ENCODE data around the gene MED16.

The MED16 gene

DNA sequence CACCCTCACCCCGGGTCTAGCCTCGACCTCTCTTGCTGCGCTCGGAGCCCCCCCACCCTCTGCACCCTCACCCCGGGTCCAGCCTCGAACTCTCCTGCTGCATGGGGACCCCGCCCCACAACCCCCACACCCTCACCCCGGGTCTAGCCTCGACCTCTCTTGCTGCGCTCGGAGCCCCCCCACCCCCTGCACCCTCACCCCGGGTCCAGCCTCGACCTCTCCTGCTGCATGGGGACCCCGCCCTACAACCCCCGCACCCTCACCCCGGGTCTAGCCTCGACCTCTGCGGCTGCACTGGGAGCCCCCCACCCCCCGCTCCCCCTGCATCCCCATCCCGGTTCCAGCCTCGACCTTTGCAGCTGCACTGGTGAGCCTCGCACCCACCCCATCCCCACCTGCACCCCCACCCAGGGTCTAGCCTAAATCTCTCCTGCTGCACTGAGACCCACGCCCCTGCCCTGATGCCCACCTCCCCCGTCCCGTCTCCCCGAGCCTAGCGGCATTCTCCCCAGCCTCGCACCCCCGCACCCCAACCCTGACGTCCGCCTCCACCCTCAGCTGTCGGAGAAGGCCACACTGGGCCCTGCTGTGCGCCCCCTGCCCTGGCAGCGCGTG is 31.7 kb downstream of the MED16 start:
- H3K4me2 ChIP-seq (ENCODE audit: low read length): no peak overlapping the region
- H3K4me3 ChIP-seq (ENCODE audit: low read depth, low read length): no peak overlapping the region
- no peak overlapping the region for H2BK120ac ChIP-seq (ENCODE audit: insufficient read depth, low read length, poor library complexity)
- no peak overlapping the region for H3K14ac ChIP-seq (ENCODE audit: low read length)
- no peak overlapping the region for H2BK5ac ChIP-seq (ENCODE audit: low read depth, low read length, poor library complexity)
- peaks cover 16% of the 10 kb centered on the region for H3K9me3 ChIP-seq (ENCODE audit: insufficient read depth, low read depth, low read length)
- no peak overlapping the region for H2BK12ac ChIP-seq (ENCODE audit: low read length)
- no peak overlapping the region for H4K91ac ChIP-seq (ENCODE audit: low read depth, low read length)
- H3K23ac ChIP-seq (ENCODE audit: low read length): no peak overlapping the region
- DNase-seq: no peak
- no peak overlapping the region for H3K27ac ChIP-seq (ENCODE audit: low read depth, low read length)
- H2AK5ac ChIP-seq (ENCODE audit: low read length): no peak overlapping the region
- no peaks in the 10 kb centered on the region for H3K79me1 ChIP-seq (ENCODE audit: low read length)
- H3K9ac ChIP-seq (ENCODE audit: low read length): no peak overlapping the region
- H3K4me1 ChIP-seq (ENCODE audit: control insufficient read depth in 1 of 2, insufficient read depth in 2 of 2, low read length in 2 of 2): peaks cover 4 to 9% of the 10 kb centered on the region in 2 experiments
- H3K18ac ChIP-seq (ENCODE audit: low read length): no peak overlapping the region
- no peak overlapping the region for H4K8ac ChIP-seq (ENCODE audit: low read depth, low read length)
- H3K79me2 ChIP-seq (ENCODE audit: control insufficient read depth, insufficient read depth, low read length, poor library complexity): no peaks in the 10 kb centered on the region
- no peak overlapping the region for H4K12ac ChIP-seq (ENCODE audit: low read depth, low read length)
- no peak overlapping the region for H2AFZ ChIP-seq (ENCODE audit: insufficient read depth, low read length, poor library complexity)
- no CpG with 5 or more reads among the region's 35 CpGs for WGBS (ENCODE audit: extremely low coverage, insufficient coverage, insufficient read length)
- H3K36me3 ChIP-seq (ENCODE audit: control insufficient read depth in 1 of 2, insufficient read depth in 2 of 2, low read length in 2 of 2): no peaks in the 10 kb centered on the region
- no peak overlapping the region for H3K4ac ChIP-seq (ENCODE audit: low read depth, low read length)
- peaks cover 11% of the 10 kb centered on the region for H3K27me3 ChIP-seq (ENCODE audit: insufficient read depth, low read length)

DNA sequence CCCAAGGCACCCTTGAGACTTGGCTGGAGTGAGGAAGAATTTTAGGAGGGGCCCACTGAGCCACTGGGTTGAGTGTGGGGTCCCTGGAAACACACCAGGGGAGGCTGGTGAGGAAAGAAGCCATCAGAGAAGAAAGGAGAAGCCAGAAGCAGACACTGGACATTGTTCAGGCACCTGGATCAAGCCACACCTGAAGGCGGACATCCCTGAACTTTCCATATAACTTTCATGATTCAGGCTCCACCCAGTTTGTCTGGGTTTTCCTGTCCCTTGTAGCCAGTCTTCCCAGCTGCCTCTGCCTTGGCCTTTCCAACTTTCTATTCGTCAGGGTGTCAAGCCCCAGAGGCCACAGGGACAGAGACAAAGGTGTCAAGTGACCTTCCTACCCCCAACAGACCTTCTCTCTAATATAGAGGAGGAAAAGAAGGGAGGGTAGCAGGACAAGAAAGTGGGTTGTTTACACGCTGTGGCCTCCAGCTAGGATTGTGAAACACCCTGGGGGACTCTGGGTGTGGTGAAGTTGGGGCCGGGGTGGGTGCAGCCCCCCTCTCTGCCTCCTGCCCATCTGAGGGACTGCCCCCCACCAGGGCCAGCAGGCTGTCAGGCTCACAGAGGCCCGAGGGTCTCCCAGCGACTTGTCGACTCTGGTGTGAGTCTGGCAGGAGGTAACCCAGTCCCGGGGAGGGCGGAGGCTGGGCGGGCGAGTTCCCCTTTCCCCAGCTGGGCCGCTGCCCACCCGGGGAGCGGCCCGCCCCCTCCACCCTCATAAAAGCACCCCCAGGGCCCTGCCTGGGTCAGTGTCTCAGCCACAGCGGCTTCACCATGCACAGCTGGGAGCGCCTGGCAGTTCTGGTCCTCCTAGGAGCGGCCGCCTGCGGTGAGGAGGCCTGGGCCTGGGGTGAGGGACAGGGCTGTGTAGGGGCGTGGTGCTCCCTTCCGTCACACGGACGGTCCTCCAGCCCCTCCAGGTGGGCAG is 33.8 kb downstream of the MED16 start, which contains the start of gene CFD:
CFD (plus strand) TSS at position 797 of the 976 bp plus-strand sequence; CDS start at position 823, 26 bp downstream.
- Histone ChIP-seq H2AK5ac (ENCODE audit: low read length) (no peak within 1 kb of the TSS), H3K4me3 (ENCODE audit: low read depth, low read length) (peak within 1 kb of the TSS; percentile 46), H3K27me3 (ENCODE audit: insufficient read depth, low read length) (peaks cover 11% of the 10 kb centered on the region), H3K18ac (ENCODE audit: low read length) (no peak within 1 kb of the TSS), H3K14ac (ENCODE audit: low read length) (no peak within 1 kb of the TSS), H3K27ac (ENCODE audit: low read depth, low read length) (no peak within 1 kb of the TSS), H3K36me3 (ENCODE audit: control insufficient read depth in 1 of 2, insufficient read depth in 2 of 2, low read length in 2 of 2) (no peaks in the 10 kb centered on the region), H2BK12ac (ENCODE audit: low read length) (no peak within 1 kb of the TSS), H2BK5ac (ENCODE audit: low read depth, low read length, poor library complexity) (no peak within 1 kb of the TSS), H3K79me1 (ENCODE audit: low read length) (no peaks in the 10 kb centered on the region), H3K4me1 (ENCODE audit: control insufficient read depth in 1 of 2, insufficient read depth in 2 of 2, low read length in 2 of 2) (peaks cover 4 to 9% of the 10 kb centered on the region in 2 experiments), H3K4me2 (ENCODE audit: low read length) (peak within 1 kb of the TSS; percentile 47), H3K9ac (ENCODE audit: low read length) (no peak within 1 kb of the TSS), H3K79me2 (ENCODE audit: control insufficient read depth, insufficient read depth, low read length, poor library complexity) (no peaks in the 10 kb centered on the region), H3K9me3 (ENCODE audit: insufficient read depth, low read depth, low read length) (peaks cover 16% of the 10 kb centered on the region), H3K4ac (ENCODE audit: low read depth, low read length) (no peak within 1 kb of the TSS), H4K12ac (ENCODE audit: low read depth, low read length) (no peak within 1 kb of the TSS), H2BK120ac (ENCODE audit: insufficient read depth, low read length, poor library complexity) (no peak within 1 kb of the TSS), H3K23ac (ENCODE audit: low read length) (no peak within 1 kb of the TSS), H2AFZ (ENCODE audit: insufficient read depth, low read length, poor library complexity) (peak within 1 kb of the TSS; percentile 27), H4K91ac (ENCODE audit: low read depth, low read length) (no peak within 1 kb of the TSS), H4K8ac (ENCODE audit: low read depth, low read length) (no peak within 1 kb of the TSS)
- WGBS (ENCODE audit: extremely low coverage, insufficient coverage, insufficient read length): no CpG with 5 or more reads among the region's 24 CpGs
- no peak for DNase-seq

DNA sequence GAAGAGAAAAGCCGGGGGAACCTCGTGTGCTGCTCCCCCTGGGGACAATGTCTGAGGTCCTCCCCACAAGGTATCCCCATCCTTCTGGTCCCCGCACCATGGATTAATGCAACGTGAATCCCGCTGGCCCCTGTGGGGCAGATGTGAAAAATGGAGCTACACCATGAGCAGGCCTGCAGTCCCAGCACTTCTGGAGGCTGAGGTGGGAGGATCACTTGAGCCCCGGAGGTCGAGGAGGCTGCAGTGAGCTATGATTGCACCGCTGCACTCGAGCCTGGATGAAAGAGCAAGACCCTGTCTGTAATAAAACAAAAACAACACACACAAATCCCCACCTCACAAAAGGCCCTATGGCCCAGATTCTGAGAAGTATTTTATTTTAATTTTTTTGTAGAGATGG is 34.7 kb downstream of the MED16 start:
- no peak overlapping the region for H4K91ac ChIP-seq (ENCODE audit: low read depth, low read length)
- H3K14ac ChIP-seq (ENCODE audit: low read length): no peak overlapping the region
- no peaks in the 10 kb centered on the region for H3K79me2 ChIP-seq (ENCODE audit: control insufficient read depth, insufficient read depth, low read length, poor library complexity)
- no peak overlapping the region for H3K4me2 ChIP-seq (ENCODE audit: low read length)
- no peak overlapping the region for H2BK120ac ChIP-seq (ENCODE audit: insufficient read depth, low read length, poor library complexity)
- DNase-seq: no peak
- no peak overlapping the region for H3K4ac ChIP-seq (ENCODE audit: low read depth, low read length)
- H3K27ac ChIP-seq (ENCODE audit: low read depth, low read length): no peak overlapping the region
- H2AK5ac ChIP-seq (ENCODE audit: low read length): no peak overlapping the region
- no peak overlapping the region for H4K8ac ChIP-seq (ENCODE audit: low read depth, low read length)
- no peak overlapping the region for H2BK12ac ChIP-seq (ENCODE audit: low read length)
- peaks cover 11% of the 10 kb centered on the region for H3K27me3 ChIP-seq (ENCODE audit: insufficient read depth, low read length)
- no CpG with 5 or more reads among the region's 9 CpGs for WGBS (ENCODE audit: extremely low coverage, insufficient coverage, insufficient read length)
- no peak overlapping the region for H2BK5ac ChIP-seq (ENCODE audit: low read depth, low read length, poor library complexity)
- H3K79me1 ChIP-seq (ENCODE audit: low read length): no peaks in the 10 kb centered on the region
- H3K23ac ChIP-seq (ENCODE audit: low read length): no peak overlapping the region
- H3K4me3 ChIP-seq (ENCODE audit: low read depth, low read length): no peak overlapping the region
- peaks cover 4 to 9% of the 10 kb centered on the region in 2 experiments for H3K4me1 ChIP-seq (ENCODE audit: control insufficient read depth in 1 of 2, insufficient read depth in 2 of 2, low read length in 2 of 2)
- no peak overlapping the region for H3K18ac ChIP-seq (ENCODE audit: low read length)
- H3K36me3 ChIP-seq (ENCODE audit: control insufficient read depth in 1 of 2, insufficient read depth in 2 of 2, low read length in 2 of 2): no peaks in the 10 kb centered on the region
- H2AFZ ChIP-seq (ENCODE audit: insufficient read depth, low read length, poor library complexity): no peak overlapping the region
- no peak overlapping the region for H3K9ac ChIP-seq (ENCODE audit: low read length)
- no peak overlapping the region for H4K12ac ChIP-seq (ENCODE audit: low read depth, low read length)
- H3K9me3 ChIP-seq (ENCODE audit: insufficient read depth, low read depth, low read length): peaks cover 16% of the 10 kb centered on the region

DNA sequence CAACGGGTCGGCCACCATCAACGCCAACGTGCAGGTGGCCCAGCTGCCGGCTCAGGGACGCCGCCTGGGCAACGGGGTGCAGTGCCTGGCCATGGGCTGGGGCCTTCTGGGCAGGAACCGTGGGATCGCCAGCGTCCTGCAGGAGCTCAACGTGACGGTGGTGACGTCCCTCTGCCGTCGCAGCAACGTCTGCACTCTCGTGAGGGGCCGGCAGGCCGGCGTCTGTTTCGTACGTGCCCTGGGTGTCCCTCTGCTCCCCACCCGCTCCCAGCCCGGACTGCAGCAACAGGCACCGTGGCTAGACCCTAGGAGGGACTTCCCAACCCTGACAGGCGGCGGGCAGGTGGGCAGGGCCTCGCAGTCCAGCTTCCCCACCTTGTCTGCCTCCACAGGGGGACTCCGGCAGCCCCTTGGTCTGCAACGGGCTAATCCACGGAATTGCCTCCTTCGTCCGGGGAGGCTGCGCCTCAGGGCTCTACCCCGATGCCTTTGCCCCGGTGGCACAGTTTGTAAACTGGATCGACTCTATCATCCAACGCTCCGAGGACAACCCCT is 37.3 kb downstream of the MED16 start:
- H3K4ac ChIP-seq (ENCODE audit: low read depth, low read length): no peak overlapping the region
- no peak overlapping the region for H4K91ac ChIP-seq (ENCODE audit: low read depth, low read length)
- no peak overlapping the region for H2BK5ac ChIP-seq (ENCODE audit: low read depth, low read length, poor library complexity)
- DNase-seq: no peak
- H2BK120ac ChIP-seq (ENCODE audit: insufficient read depth, low read length, poor library complexity): no peak overlapping the region
- H2AFZ ChIP-seq (ENCODE audit: insufficient read depth, low read length, poor library complexity): no peak overlapping the region
- H3K27me3 ChIP-seq (ENCODE audit: insufficient read depth, low read length): peaks cover 3% of the 10 kb centered on the region
- WGBS (ENCODE audit: extremely low coverage, insufficient coverage, insufficient read length): no CpG with 5 or more reads among the region's 40 CpGs
- no peak overlapping the region for H2AK5ac ChIP-seq (ENCODE audit: low read length)
- peaks cover 3 to 5% of the 10 kb centered on the region in 2 experiments for H3K4me1 ChIP-seq (ENCODE audit: control insufficient read depth in 1 of 2, insufficient read depth in 2 of 2, low read length in 2 of 2)
- H3K23ac ChIP-seq (ENCODE audit: low read length): no peak overlapping the region
- no peak overlapping the region for H4K8ac ChIP-seq (ENCODE audit: low read depth, low read length)
- no peak overlapping the region for H4K12ac ChIP-seq (ENCODE audit: low read depth, low read length)
- H3K14ac ChIP-seq (ENCODE audit: low read length): no peak overlapping the region
- peaks cover 5% of the 10 kb centered on the region for H3K9me3 ChIP-seq (ENCODE audit: insufficient read depth, low read depth, low read length)
- no peaks in the 10 kb centered on the region for H3K79me2 ChIP-seq (ENCODE audit: control insufficient read depth, insufficient read depth, low read length, poor library complexity)
- H3K4me2 ChIP-seq (ENCODE audit: low read length): no peak overlapping the region
- no peak overlapping the region for H2BK12ac ChIP-seq (ENCODE audit: low read length)
- no peaks in the 10 kb centered on the region for H3K79me1 ChIP-seq (ENCODE audit: low read length)
- no peak overlapping the region for H3K9ac ChIP-seq (ENCODE audit: low read length)
- no peak overlapping the region for H3K18ac ChIP-seq (ENCODE audit: low read length)
- H3K4me3 ChIP-seq (ENCODE audit: low read depth, low read length): no peak overlapping the region
- no peak overlapping the region for H3K27ac ChIP-seq (ENCODE audit: low read depth, low read length)
- no peaks in the 10 kb centered on the region for H3K36me3 ChIP-seq (ENCODE audit: control insufficient read depth in 1 of 2, insufficient read depth in 2 of 2, low read length in 2 of 2)
